HEK293 (cell line): ENCODE measurements around the gene SAP30L.

ENCODE experiments used
- ZBTB17 ChIP-seq: fragments of 450-650 bp; formaldehyde crosslinking; IDR thresholded peaks from 2 replicates; pipeline ENCODE4 v1.5.1; 2016; ENCODE audit warnings: missing biosample characterization, missing genetic modification characterization
- ZNF138 ChIP-seq: fragments of 450-650 bp; formaldehyde crosslinking; IDR thresholded peaks from 2 replicates; pipeline ENCODE4 v1.5.1; 2016; ENCODE audit warnings: missing biosample characterization, missing genetic modification characterization, borderline replicate concordance
- ZNF23 ChIP-seq: fragments of 450-650 bp; formaldehyde crosslinking; IDR thresholded peaks from 2 replicates; pipeline ENCODE4 v1.5.1; 2016; ENCODE audit warnings: missing biosample characterization, missing genetic modification characterization, borderline replicate concordance
- ZNF501 ChIP-seq: fragments of 450-650 bp; formaldehyde crosslinking; IDR thresholded peaks from 2 replicates; pipeline ENCODE4 v1.5.1; 2016; ENCODE audit warnings: missing biosample characterization, missing genetic modification characterization
- ZNF521 ChIP-seq: fragments of 450-650 bp; formaldehyde crosslinking; IDR thresholded peaks from 2 replicates; pipeline ENCODE4 v1.5.1; 2017; ENCODE audit warnings: missing biosample characterization, mild to moderate bottlenecking, missing genetic modification characterization
- ZNF530 ChIP-seq: fragments of 450-650 bp; formaldehyde crosslinking; IDR thresholded peaks from 2 replicates; pipeline ENCODE4 v1.5.1; 2016; ENCODE audit warnings: low read depth, missing biosample characterization, missing genetic modification characterization
- ZNF768 ChIP-seq: fragments of 450-650 bp; formaldehyde crosslinking; IDR thresholded peaks from 2 replicates; pipeline ENCODE4 v1.5.1; 2018; ENCODE audit warnings: missing biosample characterization, mild to moderate bottlenecking, missing genetic modification characterization
- TF ChIP-seq, protein P1 (sequence below): fragments of 450-650 bp; formaldehyde crosslinking; IDR thresholded peaks from 2 replicates; pipeline ENCODE4 v1.5.1; 2016; ENCODE audit warnings: missing biosample characterization, missing genetic modification characterization
- TF ChIP-seq, protein P2 (sequence below): fragments of 450-650 bp; formaldehyde crosslinking; IDR thresholded peaks from 2 replicates; pipeline ENCODE4 v1.5.1; 2016; ENCODE audit warnings: missing biosample characterization, missing genetic modification characterization
- TF ChIP-seq, protein P3 (sequence below): fragments of 450-650 bp; formaldehyde crosslinking; IDR thresholded peaks from 2 replicates; pipeline ENCODE4 v1.5.1; 2016; ENCODE audit warnings: missing biosample characterization, missing genetic modification characterization
- TF ChIP-seq, protein P4 (sequence below): fragments of 450-650 bp; formaldehyde crosslinking; IDR thresholded peaks from 2 replicates; pipeline ENCODE4 v1.5.1; 2016; ENCODE audit warnings: missing biosample characterization, missing genetic modification characterization
- TF ChIP-seq, protein P5 (sequence below): fragments of 450-650 bp; IDR thresholded peaks from 2 replicates; pipeline ENCODE4 v1.5.1; 2018; ENCODE audit warnings: missing biosample characterization, missing genetic modification characterization
- TF ChIP-seq, protein P6 (sequence below): fragments of 450-650 bp; formaldehyde crosslinking; IDR thresholded peaks from 2 replicates; pipeline ENCODE4 v1.5.1; 2017; ENCODE audit warnings: missing biosample characterization, missing genetic modification characterization

DNA sequence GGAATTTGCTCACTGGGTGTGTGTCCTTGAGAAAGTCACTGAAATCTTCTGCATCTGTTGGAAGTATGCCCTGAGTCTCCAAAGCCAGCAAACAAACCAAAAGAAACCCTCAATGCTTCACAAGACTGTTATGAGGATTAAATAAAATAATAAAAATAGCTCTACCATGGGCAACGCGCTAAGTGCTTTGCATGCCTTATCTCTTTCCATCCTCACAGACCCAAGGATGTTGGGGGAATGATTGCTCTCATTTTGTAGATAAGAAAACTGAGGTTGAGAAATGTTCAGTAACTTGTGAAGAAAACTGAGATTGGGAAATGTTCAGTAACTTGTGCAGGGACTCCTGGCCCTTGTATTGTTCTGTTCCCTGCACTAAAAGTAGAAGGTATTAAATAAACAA, 24.3 kb downstream of the SAP30L start:
- TF ChIP-seq, protein P1, sequence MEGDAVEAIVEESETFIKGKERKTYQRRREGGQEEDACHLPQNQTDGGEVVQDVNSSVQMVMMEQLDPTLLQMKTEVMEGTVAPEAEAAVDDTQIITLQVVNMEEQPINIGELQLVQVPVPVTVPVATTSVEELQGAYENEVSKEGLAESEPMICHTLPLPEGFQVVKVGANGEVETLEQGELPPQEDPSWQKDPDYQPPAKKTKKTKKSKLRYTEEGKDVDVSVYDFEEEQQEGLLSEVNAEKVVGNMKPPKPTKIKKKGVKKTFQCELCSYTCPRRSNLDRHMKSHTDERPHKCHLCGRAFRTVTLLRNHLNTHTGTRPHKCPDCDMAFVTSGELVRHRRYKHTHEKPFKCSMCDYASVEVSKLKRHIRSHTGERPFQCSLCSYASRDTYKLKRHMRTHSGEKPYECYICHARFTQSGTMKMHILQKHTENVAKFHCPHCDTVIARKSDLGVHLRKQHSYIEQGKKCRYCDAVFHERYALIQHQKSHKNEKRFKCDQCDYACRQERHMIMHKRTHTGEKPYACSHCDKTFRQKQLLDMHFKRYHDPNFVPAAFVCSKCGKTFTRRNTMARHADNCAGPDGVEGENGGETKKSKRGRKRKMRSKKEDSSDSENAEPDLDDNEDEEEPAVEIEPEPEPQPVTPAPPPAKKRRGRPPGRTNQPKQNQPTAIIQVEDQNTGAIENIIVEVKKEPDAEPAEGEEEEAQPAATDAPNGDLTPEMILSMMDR (tag by site-specific recombination) = no peak
- TF ChIP-seq, protein P2, sequence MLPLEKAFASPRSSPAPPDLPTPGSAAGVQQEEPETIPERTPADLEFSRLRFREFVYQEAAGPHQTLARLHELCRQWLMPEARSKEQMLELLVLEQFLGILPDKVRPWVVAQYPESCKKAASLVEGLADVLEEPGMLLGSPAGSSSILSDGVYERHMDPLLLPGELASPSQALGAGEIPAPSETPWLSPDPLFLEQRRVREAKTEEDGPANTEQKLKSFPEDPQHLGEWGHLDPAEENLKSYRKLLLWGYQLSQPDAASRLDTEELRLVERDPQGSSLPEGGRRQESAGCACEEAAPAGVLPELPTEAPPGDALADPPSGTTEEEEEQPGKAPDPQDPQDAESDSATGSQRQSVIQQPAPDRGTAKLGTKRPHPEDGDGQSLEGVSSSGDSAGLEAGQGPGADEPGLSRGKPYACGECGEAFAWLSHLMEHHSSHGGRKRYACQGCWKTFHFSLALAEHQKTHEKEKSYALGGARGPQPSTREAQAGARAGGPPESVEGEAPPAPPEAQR (tag by site-specific recombination) = no peak
- TF ChIP-seq ZNF501 (tag by site-specific recombination) (no peak), ZNF768 (tag by site-specific recombination) (no peak), ZNF23 (tag by site-specific recombination) (no peak), ZBTB17 (no peak), ZNF530 (tag by site-specific recombination) (no peak), ZNF521 (tag by site-specific recombination) (no peak), ZNF138 (tag by site-specific recombination) (no peak)
- TF ChIP-seq, protein P3, sequence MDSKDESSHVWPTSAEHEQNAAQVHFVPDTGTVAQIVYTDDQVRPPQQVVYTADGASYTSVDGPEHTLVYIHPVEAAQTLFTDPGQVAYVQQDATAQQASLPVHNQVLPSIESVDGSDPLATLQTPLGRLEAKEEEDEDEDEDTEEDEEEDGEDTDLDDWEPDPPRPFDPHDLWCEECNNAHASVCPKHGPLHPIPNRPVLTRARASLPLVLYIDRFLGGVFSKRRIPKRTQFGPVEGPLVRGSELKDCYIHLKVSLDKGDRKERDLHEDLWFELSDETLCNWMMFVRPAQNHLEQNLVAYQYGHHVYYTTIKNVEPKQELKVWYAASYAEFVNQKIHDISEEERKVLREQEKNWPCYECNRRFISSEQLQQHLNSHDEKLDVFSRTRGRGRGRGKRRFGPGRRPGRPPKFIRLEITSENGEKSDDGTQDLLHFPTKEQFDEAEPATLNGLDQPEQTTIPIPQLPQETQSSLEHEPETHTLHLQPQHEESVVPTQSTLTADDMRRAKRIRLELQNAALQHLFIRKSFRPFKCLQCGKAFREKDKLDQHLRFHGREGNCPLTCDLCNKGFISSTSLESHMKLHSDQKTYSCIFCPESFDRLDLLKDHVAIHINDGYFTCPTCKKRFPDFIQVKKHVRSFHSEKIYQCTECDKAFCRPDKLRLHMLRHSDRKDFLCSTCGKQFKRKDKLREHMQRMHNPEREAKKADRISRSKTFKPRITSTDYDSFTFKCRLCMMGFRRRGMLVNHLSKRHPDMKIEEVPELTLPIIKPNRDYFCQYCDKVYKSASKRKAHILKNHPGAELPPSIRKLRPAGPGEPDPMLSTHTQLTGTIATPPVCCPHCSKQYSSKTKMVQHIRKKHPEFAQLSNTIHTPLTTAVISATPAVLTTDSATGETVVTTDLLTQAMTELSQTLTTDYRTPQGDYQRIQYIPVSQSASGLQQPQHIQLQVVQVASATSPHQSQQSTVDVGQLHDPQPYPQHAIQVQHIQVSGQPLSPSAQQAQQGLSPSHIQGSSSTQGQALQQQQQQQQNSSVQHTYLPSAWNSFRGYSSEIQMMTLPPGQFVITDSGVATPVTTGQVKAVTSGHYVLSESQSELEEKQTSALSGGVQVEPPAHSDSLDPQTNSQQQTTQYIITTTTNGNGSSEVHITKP (tag by site-specific recombination) = no peak
- TF ChIP-seq, protein P4, sequence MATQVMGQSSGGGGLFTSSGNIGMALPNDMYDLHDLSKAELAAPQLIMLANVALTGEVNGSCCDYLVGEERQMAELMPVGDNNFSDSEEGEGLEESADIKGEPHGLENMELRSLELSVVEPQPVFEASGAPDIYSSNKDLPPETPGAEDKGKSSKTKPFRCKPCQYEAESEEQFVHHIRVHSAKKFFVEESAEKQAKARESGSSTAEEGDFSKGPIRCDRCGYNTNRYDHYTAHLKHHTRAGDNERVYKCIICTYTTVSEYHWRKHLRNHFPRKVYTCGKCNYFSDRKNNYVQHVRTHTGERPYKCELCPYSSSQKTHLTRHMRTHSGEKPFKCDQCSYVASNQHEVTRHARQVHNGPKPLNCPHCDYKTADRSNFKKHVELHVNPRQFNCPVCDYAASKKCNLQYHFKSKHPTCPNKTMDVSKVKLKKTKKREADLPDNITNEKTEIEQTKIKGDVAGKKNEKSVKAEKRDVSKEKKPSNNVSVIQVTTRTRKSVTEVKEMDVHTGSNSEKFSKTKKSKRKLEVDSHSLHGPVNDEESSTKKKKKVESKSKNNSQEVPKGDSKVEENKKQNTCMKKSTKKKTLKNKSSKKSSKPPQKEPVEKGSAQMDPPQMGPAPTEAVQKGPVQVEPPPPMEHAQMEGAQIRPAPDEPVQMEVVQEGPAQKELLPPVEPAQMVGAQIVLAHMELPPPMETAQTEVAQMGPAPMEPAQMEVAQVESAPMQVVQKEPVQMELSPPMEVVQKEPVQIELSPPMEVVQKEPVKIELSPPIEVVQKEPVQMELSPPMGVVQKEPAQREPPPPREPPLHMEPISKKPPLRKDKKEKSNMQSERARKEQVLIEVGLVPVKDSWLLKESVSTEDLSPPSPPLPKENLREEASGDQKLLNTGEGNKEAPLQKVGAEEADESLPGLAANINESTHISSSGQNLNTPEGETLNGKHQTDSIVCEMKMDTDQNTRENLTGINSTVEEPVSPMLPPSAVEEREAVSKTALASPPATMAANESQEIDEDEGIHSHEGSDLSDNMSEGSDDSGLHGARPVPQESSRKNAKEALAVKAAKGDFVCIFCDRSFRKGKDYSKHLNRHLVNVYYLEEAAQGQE = no peak
- TF ChIP-seq, protein P5, sequence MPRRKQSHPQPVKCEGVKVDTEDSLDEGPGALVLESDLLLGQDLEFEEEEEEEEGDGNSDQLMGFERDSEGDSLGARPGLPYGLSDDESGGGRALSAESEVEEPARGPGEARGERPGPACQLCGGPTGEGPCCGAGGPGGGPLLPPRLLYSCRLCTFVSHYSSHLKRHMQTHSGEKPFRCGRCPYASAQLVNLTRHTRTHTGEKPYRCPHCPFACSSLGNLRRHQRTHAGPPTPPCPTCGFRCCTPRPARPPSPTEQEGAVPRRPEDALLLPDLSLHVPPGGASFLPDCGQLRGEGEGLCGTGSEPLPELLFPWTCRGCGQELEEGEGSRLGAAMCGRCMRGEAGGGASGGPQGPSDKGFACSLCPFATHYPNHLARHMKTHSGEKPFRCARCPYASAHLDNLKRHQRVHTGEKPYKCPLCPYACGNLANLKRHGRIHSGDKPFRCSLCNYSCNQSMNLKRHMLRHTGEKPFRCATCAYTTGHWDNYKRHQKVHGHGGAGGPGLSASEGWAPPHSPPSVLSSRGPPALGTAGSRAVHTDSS = no peak
- TF ChIP-seq, protein P6, sequence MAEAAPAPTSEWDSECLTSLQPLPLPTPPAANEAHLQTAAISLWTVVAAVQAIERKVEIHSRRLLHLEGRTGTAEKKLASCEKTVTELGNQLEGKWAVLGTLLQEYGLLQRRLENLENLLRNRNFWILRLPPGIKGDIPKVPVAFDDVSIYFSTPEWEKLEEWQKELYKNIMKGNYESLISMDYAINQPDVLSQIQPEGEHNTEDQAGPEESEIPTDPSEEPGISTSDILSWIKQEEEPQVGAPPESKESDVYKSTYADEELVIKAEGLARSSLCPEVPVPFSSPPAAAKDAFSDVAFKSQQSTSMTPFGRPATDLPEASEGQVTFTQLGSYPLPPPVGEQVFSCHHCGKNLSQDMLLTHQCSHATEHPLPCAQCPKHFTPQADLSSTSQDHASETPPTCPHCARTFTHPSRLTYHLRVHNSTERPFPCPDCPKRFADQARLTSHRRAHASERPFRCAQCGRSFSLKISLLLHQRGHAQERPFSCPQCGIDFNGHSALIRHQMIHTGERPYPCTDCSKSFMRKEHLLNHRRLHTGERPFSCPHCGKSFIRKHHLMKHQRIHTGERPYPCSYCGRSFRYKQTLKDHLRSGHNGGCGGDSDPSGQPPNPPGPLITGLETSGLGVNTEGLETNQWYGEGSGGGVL (tag by site-specific recombination) = no peak
